Epidermal melanocyte (primary cell): ENCODE data around the gene MAP1B.
A peak's percentile ranks its signal among the peaks of the same experiment; 100 is the strongest.

Experiments used
- DNase-seq: peaks from one replicate; pipeline ENCODE4 v3.0.0; 2011; ENCODE audit warnings: low spot score; ENCODE audit not compliant: insufficient read length

MAP1B gene

DNA sequence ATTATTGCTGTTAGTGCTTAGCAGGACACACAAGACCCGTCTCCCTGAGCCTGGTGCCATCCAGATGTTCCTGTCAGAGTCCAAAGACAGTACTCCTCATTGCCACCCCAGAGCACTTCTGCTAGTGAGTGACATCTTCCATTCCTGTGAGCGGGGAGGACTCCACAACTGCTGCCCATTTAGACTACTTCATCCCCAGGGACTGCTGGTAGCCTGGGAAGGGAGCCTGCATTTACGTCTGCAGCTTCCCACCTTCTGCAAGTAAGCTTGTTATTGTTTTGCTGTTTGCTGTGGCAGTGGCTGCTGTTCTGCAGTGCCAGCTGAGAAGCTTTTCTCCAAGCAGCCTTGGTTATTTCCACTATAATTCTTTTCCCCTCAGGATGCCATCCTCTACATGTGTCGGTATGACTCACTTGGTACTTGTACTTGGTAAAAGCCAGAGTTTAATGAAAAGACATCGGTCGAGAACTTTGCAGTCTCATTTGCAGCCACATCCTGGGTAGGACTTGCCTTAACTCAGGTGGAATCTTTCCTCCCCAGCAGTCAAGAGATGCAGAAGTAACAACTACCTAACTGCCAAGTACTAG, 10.6 kb upstream of the MAP1B start:
- no peak for DNase-seq

DNA sequence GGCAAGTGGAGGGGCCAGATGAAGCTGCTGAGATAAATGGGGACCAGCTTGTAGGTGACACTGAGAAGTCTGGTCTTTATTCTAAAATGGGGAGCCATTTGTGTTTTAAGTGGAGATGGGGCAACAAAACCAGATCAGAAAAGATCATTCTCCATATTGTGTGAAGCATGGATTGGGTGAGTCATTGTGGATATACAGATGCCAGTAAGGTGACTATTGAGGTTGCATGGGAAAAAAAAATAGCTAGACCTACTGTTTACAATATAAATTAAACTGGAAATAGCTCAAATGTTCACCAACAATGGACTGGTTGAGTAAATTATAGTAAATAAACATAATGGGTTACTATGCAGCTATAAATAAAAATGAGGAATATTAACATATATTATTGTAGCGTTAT, 5.4 kb upstream of the MAP1B start:
- no peak for DNase-seq

DNA sequence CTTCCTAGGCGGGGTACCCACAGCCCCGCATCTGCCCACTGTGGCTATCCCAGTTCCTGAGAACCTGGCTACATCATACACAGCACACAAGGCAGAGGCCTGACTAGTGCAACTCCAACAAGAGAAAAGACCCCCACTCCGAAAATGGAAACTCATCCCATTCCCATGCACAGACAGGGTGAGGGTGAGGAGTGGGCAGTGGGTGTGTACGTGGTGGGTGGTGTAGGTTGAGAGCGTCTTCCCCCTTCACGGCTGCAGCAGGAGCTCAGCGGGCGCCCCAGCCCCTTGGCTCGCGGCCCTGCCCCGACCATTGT, 501 bp upstream of the MAP1B start:
- no peak for DNase-seq

DNA sequence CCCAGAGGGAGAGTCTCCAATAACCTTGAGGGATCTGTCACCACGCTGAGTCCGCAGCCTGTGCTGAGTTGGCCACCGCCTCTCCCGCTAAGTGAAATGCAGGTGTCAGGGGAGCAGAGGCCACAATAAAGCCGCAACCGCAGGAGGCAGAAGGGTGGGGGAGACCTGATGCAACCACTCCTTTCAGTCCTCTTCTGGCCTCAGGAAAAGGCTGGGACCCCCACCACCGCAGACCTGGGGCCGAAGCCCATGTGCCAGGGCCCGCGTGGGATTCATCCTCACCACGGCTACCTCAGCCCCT, 576 bp downstream of the MAP1B start:
- no peak for DNase-seq

DNA sequence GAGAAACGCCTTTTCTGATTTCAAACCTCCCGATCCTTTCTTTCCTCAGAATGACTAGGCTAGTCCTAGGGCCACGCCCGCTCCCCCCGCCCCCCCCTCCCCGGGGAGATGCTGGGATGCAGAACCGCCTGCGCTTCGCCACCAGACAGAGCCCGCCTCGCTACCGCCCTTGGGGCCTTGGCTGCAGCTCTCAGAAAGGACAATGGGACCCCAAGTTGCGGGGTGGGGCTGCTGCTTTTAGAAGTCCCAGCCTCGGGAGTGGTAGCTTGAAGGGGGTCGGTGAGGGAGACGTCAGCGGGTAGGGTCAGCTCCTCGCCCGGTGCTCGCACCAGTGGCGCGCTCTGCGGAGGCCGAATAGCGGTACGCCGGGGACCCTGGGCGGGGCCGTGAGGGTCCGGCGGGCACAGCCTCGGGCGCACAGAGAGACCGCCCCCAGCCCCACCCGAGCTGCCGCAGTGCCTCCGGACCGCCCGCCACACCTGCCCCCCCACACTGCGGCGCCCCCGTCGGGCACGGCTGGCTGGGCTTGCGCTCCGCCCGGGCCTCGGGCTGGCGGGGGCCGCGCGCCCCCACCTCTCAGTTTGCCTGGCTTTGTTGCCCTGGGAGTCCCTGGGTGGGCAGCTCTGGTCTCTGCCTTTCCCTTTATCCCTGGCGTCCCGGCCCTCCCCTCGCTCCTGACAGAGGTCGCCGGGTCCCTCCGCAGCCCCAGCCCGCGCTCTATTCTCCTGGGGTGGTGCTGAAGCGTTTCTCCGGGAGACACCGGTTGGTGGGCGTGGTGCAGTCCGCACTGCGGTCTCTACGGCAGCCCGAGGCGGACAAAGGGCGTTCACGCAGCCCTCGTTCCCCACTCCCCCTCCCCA, 1.2 kb downstream of the MAP1B start:
- DNase-seq: peak; percentile 75

DNA sequence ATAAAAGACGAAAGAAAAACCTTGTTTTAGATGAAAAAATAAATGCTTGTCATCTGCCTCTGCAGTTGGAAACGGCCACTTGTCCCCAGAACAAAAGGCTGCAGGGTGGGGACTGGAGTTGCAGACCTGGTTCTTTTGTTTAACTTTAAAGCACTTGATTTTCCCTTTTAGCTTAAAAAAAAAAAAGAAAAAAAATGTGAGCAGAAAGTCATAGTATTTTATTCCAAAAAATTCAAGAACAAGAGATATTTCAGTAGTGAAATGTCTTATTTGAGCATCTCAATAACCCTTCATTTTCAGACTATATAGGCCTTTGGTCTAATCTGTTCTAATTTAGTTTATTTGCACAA, 1.8 kb downstream of the MAP1B start:
- no peak for DNase-seq

GRCh38 chr5:72109625-72110024, 2.4 kb downstream of the MAP1B start:
- no peak for DNase-seq

- DNase-seq: no peak
Observed at GRCh38 chr5:72110394-72111013, 3.2 kb downstream of the MAP1B start.

DNA sequence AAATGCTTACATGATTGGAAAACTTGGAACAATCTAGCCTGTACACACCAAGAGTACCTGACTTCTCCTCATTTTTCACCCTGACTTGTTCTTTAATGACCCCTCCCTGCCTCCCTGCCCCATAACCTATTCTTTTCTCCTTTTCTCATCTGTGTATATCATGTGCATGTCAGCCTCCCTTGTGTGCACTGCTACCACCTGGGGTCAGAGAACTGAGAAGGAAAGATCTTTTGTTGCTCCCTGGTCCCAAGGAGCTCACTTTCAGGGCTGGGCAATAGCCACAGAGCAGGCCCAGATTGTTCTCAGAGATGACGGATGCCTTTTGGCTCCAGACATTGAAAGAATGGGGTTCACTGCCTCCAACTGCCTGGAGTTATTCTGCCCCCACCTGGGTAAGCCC, 5.1 kb downstream of the MAP1B start:
- no peak for DNase-seq

DNA sequence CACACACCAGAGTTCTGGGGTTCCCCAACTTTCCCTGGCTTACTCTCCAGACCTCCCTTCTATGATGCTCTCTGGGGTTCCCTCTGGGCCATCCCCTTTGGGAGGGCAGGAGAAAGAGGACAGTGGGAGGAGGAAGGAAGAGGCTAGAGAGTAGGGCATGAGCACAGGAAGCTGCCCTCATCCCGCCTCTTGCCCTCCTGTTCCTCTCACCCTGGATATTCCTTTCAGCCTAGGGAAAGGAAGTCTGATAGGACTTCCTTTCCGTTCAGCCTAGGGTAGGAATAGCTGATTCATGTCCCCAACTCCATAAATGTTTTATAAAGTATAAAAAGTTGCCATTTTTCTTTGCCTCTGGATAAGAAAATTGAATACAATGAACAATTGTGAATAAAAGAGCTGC, 7.4 kb downstream of the MAP1B start:
- no peak for DNase-seq

DNA sequence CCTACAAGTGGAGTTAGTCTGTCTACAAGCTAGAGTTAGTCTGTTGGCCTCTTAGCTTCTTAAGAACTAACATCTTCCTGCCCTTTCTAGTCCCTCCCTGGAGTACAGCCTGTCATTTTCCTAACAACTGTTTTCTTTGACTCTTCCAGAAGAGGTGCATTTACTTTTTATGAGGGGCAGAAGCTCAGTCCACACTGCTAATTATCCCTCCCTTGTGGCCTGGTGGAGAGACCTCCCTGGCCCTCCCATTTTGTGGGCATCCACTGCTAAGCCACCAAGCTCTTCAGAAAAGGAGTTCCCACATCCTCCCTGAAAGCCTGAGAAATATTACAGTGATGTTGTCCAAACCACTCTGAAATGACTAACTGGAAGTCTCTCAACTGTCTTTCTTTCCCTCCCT, 8.0 kb downstream of the MAP1B start:
- DNase-seq: no peak

- DNase-seq: no peak
Observed at GRCh38 chr5:72117307-72117706, 10.0 kb downstream of the MAP1B start.

GRCh38 chr5:72121052-72121779, 13.9 kb downstream of the MAP1B start:
- DNase-seq: no peak

DNA sequence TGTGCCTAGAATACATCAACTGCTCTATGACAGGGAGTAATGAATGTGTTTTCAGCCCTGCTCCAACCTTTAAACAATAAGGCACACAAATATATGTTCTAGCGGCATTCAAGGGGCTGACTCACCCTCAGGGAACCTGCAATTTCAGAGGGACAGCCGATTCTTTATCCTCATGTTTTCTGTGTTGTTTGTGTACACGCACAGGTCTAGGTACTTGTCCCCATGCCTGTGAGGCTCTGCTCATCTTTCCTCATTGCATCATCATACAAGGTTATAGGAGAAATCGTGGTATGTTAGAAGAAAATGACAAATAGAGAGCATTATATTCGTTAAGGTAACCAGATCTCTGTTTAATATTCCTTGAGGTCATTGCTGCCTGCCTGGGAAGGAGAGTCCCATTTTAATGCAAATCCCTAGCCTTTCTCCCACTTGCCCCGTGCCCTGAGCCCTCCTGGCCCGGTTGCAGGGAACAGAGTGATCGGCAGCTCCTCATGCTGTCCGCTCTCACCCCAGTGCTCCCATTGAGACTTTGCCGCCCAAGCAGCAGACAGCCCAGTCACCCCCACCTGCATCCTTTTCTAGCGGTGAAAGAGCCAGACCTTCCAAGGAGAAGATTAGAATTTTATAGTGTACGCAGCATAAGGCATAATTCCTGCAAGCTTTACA, 14.6 kb downstream of the MAP1B start:
- no peak for DNase-seq

GRCh38 chr5:72122602-72123001, 15.3 kb downstream of the MAP1B start:
- DNase-seq: no peak

DNA sequence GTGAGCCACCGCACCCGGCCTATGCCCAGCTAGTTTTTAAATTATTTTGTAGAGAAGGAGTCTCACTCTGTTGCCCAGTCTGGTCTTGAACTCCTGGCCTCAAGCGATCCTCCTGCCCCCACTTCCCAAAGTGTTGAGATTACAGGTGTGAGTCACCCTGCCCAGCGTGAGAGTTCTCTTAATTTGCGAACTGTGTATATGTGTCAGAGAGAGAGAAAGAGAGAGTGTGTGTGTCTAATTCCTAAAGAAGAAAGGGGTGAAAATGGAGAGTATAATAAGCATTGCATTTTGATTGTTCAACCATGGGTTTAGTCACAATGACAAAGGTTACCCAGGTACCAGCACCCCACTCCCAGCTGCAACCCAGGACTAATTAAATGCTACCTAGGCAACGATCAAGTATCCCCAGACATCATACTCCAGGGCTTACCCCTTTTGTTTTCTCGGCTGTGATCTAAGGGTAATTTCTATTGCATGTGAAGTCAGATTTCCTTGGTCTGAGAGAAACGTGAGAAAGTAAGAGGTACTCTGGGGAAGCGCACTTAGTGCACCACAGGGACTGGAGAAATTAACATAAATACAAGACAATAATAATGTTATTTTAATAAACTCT, 16.6 kb downstream of the MAP1B start:
- no peak for DNase-seq

DNA sequence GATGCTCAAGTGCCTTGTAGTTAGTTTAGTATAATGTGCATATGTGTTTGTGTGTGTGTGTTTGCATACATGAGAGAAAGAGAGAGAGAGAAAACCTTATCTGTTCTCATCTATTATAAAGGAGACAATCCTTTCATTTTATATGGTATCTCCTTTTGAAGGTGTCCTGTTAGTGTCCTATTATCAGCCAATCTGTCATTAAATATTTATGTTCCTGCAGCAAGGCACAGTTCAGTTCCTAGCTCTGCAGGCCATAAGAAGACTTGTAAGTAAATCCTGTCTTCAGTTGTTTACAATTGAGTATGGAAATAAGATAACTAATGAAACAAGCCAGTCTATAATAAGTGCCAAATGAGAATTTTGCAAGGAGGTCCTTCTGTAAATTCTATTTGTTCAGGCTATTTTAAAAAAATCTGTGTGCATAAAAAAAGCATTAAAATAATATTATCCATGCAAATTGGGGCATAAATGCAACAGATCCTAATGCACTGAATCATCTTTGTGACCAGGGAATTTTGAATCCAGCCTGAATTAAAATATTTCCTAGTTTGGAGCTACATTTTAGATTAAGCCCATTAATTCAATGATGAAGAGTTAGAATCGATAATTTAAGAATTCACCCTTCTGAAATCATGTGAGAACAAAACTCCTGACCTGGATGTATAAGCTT, 18.1 kb downstream of the MAP1B start:
- no peak for DNase-seq

DNA sequence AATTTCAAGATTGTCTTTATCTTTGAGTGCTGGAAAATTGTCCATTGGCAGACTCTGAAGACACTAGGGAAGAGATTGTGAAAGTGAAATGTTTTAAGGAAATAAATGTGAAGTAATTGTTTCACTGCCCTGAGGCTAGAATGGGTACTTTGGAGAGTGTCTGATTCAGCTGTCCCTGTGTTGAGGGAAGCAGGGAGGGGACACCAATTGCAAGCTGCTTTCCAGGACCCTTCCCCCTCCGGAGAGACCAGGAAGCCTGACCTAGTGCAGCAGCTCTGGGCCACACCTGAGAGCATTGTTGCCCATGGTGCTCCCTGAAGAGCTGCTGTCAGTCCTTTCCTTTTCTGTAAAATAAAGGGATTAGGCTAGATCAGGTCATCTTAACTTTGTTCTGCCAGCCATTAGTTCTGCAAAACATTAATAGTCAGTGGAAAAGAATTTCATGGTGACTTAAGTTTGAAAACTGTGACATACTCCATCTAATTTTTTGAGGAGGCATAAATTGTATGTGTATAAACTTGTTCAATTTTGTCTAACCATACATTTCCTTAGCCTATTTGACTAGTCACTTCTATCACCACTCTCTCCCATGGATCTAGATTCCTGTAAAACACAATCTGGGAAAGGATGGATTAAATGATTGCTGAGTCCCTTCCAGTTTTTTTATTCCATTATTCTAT, 18.8 kb downstream of the MAP1B start:
- DNase-seq: no peak

DNA sequence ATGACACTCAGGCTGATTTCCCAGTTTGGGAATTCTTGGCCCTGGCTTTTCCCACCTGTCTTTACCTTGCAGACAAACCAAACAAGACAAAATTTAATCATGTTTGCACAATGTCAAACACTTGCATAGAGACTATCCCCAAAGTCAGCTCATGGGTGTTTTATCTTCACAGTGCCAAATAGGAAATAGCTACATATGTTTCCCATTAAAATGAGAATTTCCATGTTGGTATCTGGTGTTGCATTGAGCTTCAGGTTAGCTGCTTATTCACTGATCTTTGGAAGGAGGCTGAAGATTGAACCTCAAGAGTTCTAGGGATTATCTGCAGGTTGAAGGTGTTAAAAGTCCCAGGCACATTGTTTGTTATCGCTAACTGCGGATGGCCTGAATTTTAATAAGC, 19.5 kb downstream of the MAP1B start:
- DNase-seq: no peak

DNA sequence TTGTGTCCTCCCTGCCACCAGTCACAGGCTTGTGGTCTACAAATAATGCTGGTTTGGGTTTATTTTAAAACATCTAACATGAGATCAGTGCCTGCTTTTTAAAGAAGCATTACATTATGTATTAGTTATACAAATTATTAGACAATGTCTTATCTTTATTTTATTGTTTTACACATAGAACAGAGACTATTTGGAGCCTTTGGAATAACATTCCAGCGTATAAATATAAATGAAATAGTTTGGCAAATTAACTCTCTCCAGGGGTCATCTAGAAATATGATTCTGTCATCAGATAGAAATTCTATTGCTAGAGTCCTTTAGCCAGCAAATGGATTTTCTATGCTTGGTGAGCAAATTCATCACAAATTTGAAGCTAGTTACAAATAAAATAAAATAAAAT, 22.4 kb downstream of the MAP1B start:
- no peak for DNase-seq
